NOMO-1 (cell line): ENCODE data around the gene GUCY1A1.
A peak's percentile ranks its signal among the peaks of the same experiment; 100 is the strongest.

Experiments used
- DNase-seq, 2 experiments: peaks; one replicate each; lab custom pipeline; 2025; ENCODE audit not compliant: unreplicated experiment in 2 of 2; lab: John Stamatoyannopoulos, UW

GUCY1A1 gene

DNA sequence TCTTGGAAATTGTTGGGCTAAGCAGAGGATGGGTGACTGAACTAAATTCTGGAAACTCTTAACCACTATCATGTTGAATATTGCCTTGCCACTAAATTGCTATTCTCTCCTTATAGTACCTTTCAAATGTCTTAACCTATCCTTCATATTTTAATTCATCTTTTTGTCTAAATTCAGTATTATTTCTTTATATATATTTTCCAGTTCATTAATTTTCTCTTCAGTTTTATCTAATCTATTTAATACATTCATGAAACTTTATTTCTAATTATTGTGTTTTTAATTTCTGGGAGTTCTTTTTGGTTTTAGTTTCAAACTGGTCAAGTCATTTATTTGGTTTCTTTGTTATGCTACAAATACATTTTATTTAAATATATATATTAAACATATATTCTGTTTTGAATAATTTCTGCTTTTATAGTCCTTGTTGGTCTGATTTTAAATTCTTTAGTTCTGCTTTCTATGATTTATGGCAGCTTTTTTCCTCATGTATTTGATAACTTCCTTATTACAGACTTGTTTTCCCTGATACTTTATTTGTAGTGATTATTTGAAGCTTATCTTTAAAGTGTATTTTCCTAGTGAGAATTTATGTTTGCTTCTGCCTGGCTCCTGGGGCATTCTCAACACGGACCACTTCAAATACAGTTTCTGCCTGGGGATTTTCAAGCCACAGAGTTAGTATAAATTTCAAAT, 8.5 kb upstream of the GUCY1A1 start:
- DNase-seq, result no peak

- DNase-seq, result no peak
Measured at GRCh38 chr4:155658681-155659064, 8.0 kb upstream of the GUCY1A1 start.

GRCh38 chr4:155659176-155659575, 7.5 kb upstream of the GUCY1A1 start:
- DNase-seq, result no peak

DNA sequence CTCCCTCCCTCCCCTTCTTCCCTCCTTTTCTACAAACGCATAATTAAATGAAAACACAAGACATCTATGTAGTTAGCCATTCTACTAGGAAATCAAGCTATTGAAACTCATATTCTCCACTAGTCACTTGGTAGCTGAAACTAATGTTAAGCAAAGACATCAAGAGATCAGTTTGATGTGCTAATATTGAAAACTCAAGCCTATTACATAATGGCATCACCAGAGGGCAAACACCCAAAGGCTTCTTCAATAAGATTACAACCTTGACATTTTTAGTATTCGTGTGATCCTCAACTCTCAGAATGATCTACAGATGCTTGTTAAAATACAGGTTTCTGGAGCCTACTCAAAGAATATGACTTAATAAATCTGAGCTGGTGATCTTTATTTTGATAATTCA, 6.2 kb upstream of the GUCY1A1 start:
- DNase-seq, result no peak

DNA sequence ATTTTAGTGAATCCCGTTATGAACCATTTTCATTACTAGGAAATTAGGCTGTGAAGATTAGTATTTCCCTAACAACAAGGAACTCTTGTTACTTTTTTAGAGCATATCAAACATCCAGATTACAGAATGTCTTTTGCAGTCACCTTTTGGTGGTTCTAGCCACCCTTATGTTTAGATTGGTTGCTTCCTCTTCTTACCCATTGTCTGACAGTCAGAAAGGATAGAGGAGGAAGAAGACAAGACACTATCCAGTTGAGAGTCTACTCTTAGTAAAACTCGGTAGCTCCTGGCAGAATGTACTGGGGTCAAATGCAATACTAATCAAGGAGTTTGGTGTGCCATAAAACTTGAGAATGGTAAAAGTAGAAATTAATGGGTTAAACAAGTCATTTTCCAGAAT, 1.6 kb upstream of the GUCY1A1 start:
- no peak for DNase-seq

GRCh38 chr4:155667222-155667567, 547 bp downstream of the GUCY1A1 start:
- no peak for DNase-seq

- DNase-seq, result no peak
Measured at GRCh38 chr4:155667568-155668511, 1.2 kb downstream of the GUCY1A1 start.

DNA sequence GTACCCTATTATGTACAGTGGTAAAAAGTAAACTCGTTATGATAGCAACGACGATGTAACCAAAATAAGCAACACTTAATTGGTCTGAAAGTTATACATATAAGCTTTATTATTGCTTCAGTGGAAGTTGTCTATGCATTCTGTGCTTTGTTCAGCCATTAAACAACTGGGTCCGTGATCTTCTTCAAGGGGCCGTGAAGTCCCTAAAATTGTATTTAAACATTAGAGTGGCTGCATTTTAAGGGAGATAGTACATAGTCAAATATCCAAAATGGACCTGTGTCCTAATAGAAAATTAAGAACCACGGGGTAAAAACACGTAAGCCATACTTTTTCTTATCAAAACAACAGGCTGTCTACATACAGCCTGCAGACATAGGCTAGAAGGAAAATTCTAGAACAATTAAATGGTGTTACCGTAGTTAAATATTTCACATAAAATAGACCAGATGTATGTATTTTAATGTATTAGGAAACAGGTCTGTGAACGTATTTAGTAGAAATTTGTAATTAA, 2.1 kb downstream of the GUCY1A1 start:
- no peak for DNase-seq

DNA sequence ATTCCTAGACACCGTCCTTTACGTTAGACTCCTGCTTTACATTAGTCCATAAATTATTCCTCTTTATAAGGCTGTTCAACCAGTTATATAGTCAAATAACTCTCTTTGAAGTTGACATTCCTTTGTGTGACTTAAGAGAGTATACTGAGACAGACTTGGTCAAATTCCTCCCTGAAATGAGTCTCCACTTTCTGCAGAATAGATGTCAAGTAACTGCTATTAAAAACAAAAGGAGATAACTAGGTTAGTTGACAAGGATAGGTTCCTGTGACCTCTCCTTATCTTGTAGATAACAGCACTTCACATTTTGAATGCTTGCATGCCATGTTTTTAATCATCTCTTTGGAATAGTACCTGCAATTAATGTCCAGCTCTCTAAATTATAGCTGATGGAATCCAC, 5.7 kb downstream of the GUCY1A1 start:
- no peak for DNase-seq

GRCh38 chr4:155673453-155673979, 6.9 kb downstream of the GUCY1A1 start:
- no peak for DNase-seq

GRCh38 chr4:155674669-155675071, 8.0 kb downstream of the GUCY1A1 start:
- DNase-seq, result no peak

DNA sequence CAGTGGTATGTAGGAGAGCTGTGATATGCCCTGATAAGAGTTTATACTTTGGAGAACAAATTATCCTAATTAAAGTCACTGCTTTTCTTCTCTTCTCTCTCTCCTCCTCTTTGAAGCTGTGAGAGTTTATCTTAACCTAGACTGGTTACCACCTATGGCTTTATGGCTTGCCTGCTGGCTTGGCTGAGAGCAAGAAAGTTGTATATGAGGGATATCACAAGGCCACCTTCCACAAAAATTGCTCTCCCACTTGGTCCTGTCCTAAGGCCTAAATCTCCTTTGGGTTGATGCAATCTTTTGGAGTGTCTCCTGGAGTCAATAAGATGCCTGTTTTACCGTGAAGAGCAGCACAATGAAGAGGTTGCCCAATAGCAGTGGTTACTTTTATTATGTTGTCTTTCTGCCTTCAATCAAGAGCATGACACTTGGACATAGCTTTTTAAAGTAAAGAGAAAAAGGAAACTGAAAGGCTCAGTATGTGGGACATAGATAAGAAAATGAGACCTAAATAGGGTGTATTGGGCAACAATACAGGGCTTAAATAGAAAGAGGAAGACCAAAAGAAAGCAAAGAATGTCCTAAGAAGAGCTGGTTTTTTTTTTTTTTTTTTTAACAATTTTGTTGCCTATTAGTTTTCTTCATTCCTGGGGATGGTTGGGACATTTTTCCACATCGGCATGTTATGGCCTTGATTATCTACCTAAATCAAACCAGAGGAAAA, 9.2 kb downstream of the GUCY1A1 start:
- peak; percentile 84 to 92 for DNase-seq

- no peak for DNase-seq
Measured at GRCh38 chr4:155676430-155676825, 9.8 kb downstream of the GUCY1A1 start.

DNA sequence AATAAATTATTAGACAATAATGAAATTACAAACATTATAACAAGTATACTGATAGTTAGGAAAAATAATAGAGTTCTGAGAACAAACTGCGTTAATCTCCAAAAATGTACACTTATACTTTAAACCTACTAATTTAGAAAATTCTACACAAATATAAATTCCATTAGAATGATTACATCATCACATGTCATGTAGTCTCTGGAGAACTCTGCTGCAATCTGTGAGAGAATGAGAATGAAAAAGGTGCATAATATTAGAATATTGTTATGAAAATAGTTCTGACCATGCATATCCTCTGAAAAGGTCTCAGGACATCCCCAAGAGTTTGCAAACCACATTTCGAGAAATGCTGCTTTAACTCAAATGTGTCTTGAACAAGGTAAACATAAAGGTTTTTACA, 11.4 kb downstream of the GUCY1A1 start:
- DNase-seq, result no peak

DNA sequence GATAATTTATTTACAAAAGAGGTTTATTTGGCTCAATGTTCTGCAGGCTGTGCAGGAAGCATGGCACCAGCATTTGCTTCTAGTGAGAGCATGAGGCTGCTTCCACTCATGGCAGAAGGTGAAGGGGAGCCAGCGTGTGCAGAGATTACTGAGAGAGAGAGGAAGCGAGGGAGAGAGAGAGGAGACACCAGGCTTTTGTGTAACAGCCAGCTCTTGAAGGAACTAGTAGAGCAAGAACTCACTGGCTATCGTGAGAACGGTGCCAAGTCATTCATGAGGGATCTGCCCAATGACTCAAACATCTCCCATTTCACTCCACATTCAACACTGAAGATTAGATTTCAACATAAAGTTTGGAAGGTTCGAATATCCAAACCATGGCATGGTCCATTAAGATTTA, 12.7 kb downstream of the GUCY1A1 start:
- no peak for DNase-seq

GRCh38 chr4:155681886-155682285, 15.2 kb downstream of the GUCY1A1 start:
- no peak for DNase-seq

DNA sequence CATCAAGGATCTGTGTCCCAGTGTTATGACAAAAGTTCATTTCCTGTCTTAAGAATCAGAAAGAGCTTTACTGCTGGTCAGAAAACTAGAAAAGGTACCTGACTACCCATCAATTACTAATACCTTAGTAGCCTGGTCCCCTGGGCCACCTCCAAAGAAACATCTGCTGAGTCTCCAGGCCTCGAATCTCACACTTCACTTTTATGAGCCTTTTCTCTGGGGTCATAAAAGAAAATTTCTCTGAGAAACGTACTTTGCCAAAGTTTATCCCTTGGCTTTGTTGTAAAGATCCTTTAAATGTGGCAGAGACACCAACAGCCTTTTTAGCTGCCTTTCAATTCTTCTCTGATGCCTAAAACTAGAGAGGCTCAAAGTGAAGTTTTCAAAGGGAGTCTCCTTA, 17.8 kb downstream of the GUCY1A1 start:
- DNase-seq, result no peak

GRCh38 chr4:155684892-155685541, 18.4 kb downstream of the GUCY1A1 start:
- DNase-seq, result no peak

DNA sequence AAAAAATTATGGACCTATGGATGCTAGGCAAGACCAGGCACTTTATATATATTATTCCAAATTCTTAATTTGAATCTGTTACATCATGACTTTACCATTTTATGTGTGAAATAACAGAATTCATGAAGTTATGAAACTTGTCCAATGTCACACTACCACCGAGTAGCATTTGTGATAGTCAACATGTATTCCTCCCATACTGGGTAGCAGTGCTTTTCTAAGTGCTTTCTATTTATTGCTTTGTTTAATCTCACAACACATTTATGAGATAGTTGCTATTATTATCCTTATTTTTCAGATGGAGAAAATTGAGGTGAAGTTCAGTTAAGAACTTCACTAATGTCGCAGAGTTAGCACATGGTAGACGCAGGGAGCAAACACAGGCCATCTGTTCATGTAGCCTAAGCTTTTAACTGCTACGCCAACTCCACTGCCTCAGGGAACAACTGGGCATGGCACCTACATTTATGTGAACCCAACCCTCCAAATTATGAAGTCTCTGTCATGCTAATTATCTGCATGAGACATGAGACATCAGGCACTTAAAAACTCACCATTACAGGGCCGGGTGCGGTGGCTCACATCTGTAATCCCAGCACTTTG, 20.8 kb downstream of the GUCY1A1 start:
- no peak for DNase-seq

DNA sequence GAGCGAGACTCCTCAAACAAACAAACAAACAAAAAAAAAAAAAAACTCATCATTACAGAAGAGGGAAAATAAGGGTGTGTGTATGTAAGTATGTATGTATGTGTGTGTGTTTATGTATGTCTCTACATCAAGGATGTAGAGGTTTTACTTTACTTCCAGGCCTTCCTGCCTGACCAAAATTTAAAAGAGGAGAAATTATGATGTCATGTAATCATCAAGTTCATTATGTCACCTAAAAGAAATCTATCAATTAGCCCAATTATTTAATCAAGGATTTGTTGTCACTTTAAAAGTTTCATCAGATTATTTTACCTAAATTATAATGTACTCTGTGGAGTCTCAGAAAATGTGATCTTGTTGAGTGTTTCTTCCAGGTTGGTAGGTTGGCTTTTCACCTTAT, 21.6 kb downstream of the GUCY1A1 start:
- DNase-seq, result no peak
